Measurements from ENCODE around the gene PIGR.

- TF ChIP-seq EZH2 (IDR thresholded peaks at IDR 0.05; ENCODE audit: borderline replicate concordance, low read depth, low read length, poor library complexity, severe bottlenecking) (no peak), CTCF (conservative IDR thresholded peaks at IDR 0.05; ENCODE audit: low read depth, low read length) (no peak)
These were observed 14.6 kb downstream of the PIGR start for GRCh38 chr1:206931709-206932108.

All from A673 (cell line).